ENCODE measurements around the gene PAPSS2. TPM values are rescaled to one million over a fixed set of nuclear protein-coding genes. Genes with fewer than 3 reads are reported as not detected.

PAPSS2 gene
- total RNA-seq, 1 experiment from 2014 or later, result 14.6 TPM

- DNase-seq (ENCODE audit: low read depth, low spot score) (no peak), ATAC-seq (no peak)
- ChIA-PET CTCF (no interaction called here), POLR2A (no interaction called here), RAD21 (ENCODE audit: low non-redundant PET in 1 of 2, low total read pairs in 2 of 2, uncharacterized antibody in 2 of 2, unreplicated experiment in 2 of 2) (no interaction called here)
- H2AFZ ChIP-seq (ENCODE audit: low read depth, low read length, poor library complexity, severe bottlenecking), result no peak overlapping the region
- no peaks in the 10 kb centered on the region for H3K36me3 ChIP-seq (ENCODE audit: control insufficient read depth in 1 of 2, insufficient read depth in 2 of 2, low read length in 2 of 2)
- H3K27me3 ChIP-seq (ENCODE audit: insufficient read depth, low read length), result no peaks in the 10 kb centered on the region
- no peaks in the 10 kb centered on the region for H3K9me3 ChIP-seq (ENCODE audit: control insufficient read depth in 1 of 2, insufficient read depth in 1 of 2, low read depth in 1 of 2, low read length in 2 of 2)
- no peaks in the 10 kb centered on the region for H3K79me2 ChIP-seq (ENCODE audit: insufficient read depth, low read length)
- BruUV-seq (replicated peaks), result no TSS peak
- H3K4me3 ChIP-seq (replicated peaks in 1 of 2; ENCODE audit: low read depth in 1 of 2, low read length in 2 of 2), result no peak overlapping the region
- no peaks in the 10 kb centered on the region; a peak in 1 of 4 replicates for H3K4me1 ChIP-seq (ENCODE audit: control insufficient read depth in 1 of 2, insufficient read depth in 2 of 2, low read length in 2 of 2)
- H3K9me2 ChIP-seq (ENCODE audit: insufficient read depth), result no peaks in the 10 kb centered on the region
- TF ChIP-seq ELF1 (IDR thresholded peaks at IDR 0.05; ENCODE audit: borderline replicate concordance, low read depth) (no peak), ATF3 (IDR thresholded peaks at IDR 0.05) (no peak), ZBTB33 (IDR thresholded peaks at IDR 0.05; ENCODE audit: extremely low read depth, insufficient replicate concordance, low read length) (no peak), EGR1 (IDR thresholded peaks at IDR 0.05; ENCODE audit: low read depth) (no peak), ZNF274 (IDR thresholded peaks at IDR 0.05; ENCODE audit: low read depth, low read length) (no peak), SP1 (IDR thresholded peaks at IDR 0.05; ENCODE audit: low read depth) (no peak), POLR2AphosphoS5 (IDR thresholded peaks at IDR 0.05; ENCODE audit: low read depth, low read length) (no peak), REST (IDR thresholded peaks at IDR 0.05; ENCODE audit: low read depth) (no peak), FOSL1 (IDR thresholded peaks at IDR 0.05; ENCODE audit: low read depth) (no peak), EZH2 (IDR thresholded peaks at IDR 0.05) (no peak), MAX (IDR thresholded peaks at IDR 0.05) (no peak), RAD21 (IDR thresholded peaks at IDR 0.05; ENCODE audit: low read depth) (no peak), CBX3 (IDR thresholded peaks at IDR 0.05; ENCODE audit: low read depth) (no peak), SIN3A (IDR thresholded peaks at IDR 0.05; ENCODE audit: low read depth) (no peak)
- H3K27ac ChIP-seq (ENCODE audit: low read depth, low read length), result no peak overlapping the region
- intact Hi-C loops (cut with micrococcal nuclease), result no loop called here
- H3K4me2 ChIP-seq (ENCODE audit: low read length), result no peak overlapping the region
- no peaks in the 10 kb centered on the region for H4K20me1 ChIP-seq (ENCODE audit: insufficient read depth)
- H3K9ac ChIP-seq (ENCODE audit: low read length), result no peak overlapping the region
Measured at GRCh38 chr10:87617503-87617902, 42.2 kb upstream of the PAPSS2 start.
